Brain microvascular endothelial cell (primary cell): ENCODE data around the gene HACD2.

Experiments
- DNase-seq: peaks from one replicate; pipeline ENCODE4 v3.0.0-alpha.2; 2020
- H3K27ac ChIP-seq: fragments of 250-450 bp; sonication (Bioruptor Pico); 2 replicates; pipeline ENCODE4 v1.5.1; 2020; ENCODE audit warnings: mild to moderate bottlenecking, moderate library complexity
- H3K27me3 ChIP-seq: fragments of 250-450 bp; sonication (Bioruptor Pico); replicated peaks from 2 replicates; pipeline ENCODE4 v1.5.1; 2020; ENCODE audit warnings: mild to moderate bottlenecking
- H3K36me3 ChIP-seq: fragments of 250-450 bp; sonication (Bioruptor Pico); replicated peaks from 2 replicates; pipeline ENCODE4 v1.5.1; 2020; ENCODE audit warnings: mild to moderate bottlenecking
- H3K4me3 ChIP-seq: 2 replicates; pipeline ENCODE4 v1.5.1; 2011; ENCODE audit warnings: low read depth, mild to moderate bottlenecking, control low read depth, low read length, moderate library complexity
- in situ Hi-C: cut with HindIII; loops from 2 replicates; pipeline ENCODE4 v1.10.0; 2017; ENCODE audit warnings: low sequenced_read_pairs, low pct_ligation_motif_present
- TF ChIP-seq, protein P1 (sequence below): IDR thresholded peaks from 2 replicates; pipeline ENCODE4 v1.5.1; 2011; ENCODE audit warnings: low read depth, mild to moderate bottlenecking, moderate library complexity, low read length, control low read depth, inconsistent platforms; ENCODE audit errors: missing control alignments

The HACD2 gene

DNA sequence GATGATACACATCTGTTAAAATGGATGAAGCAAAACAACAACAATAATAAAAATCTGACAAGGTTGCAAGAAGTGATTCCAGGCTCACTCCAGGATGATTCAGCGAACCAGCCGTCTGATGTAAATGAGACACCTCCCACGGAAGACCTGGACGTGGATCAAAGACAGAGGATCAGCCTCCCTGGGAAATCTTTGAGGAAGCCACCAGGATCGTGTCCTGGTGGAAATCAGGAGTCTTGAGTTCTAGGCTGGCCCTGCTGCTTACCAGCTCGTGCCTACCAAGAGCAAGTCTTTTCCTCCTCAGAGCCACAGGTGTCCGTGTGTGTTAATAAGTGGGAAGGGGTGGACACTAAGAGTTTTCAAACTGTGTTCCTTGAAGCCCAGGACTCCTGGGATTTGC, 120.6 kb downstream of the HACD2 start:
- Histone ChIP-seq H3K36me3 (no peaks in the 10 kb centered on the region), H3K4me3 (no peak overlapping the region)

DNA sequence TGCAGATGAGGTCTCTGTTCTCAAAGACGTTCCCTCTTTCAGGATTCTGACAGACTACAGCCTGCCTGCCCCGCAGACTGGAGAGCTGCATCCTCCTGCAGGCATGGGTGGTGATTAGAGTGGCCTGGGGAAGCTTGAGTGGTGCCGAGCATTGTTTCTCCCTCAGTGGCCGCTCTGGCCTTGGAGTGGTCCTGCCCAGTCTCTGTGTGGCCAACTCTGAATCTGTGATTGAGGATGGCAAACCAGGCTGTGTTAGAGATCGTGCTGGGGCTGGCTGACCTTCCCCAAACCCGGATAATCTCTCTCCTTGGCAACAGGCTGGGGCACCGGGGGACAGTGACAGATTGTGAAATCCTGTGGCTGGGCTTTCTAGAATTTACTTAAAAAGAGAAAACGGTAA, 125.0 kb downstream of the HACD2 start:
- TF ChIP-seq, protein P1, sequence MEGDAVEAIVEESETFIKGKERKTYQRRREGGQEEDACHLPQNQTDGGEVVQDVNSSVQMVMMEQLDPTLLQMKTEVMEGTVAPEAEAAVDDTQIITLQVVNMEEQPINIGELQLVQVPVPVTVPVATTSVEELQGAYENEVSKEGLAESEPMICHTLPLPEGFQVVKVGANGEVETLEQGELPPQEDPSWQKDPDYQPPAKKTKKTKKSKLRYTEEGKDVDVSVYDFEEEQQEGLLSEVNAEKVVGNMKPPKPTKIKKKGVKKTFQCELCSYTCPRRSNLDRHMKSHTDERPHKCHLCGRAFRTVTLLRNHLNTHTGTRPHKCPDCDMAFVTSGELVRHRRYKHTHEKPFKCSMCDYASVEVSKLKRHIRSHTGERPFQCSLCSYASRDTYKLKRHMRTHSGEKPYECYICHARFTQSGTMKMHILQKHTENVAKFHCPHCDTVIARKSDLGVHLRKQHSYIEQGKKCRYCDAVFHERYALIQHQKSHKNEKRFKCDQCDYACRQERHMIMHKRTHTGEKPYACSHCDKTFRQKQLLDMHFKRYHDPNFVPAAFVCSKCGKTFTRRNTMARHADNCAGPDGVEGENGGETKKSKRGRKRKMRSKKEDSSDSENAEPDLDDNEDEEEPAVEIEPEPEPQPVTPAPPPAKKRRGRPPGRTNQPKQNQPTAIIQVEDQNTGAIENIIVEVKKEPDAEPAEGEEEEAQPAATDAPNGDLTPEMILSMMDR = no peak
- H3K27ac ChIP-seq = no peak overlapping the region
- no peak for DNase-seq
- H3K27me3 ChIP-seq = peaks cover 15% of the 10 kb centered on the region
- in situ Hi-C loops = no loop called here
- H3K36me3 ChIP-seq = no peaks in the 10 kb centered on the region
- H3K4me3 ChIP-seq = no peak overlapping the region

More for the DNA sequence above, 120.6 kb downstream of the HACD2 start:
- TF ChIP-seq, protein P1 = no peak
- DNase-seq = no peak
- Histone ChIP-seq H3K27me3 (peaks cover 15% of the 10 kb centered on the region), H3K27ac (no peak overlapping the region)
- in situ Hi-C loops = no loop called here

DNA sequence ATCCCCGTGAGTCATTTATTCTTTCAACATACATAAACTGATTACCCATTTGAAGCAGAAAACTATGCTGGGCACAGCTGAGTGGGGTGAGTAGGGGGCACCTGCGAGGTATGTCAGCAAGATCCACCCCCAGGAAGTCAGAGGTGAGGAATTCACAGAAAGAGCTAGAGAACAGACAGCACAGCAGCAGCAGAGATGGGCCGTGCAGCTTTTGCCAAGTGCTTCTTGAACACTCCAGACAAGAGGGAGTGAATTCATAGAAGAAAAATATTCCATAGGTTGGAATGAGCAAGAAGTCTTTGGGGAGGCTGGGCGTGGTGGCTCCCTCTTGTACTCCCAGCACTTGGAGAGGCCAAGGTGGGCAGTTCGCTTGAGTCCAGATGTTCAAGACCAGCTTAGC, 126.6 kb downstream of the HACD2 start:
- no peak overlapping the region for H3K4me3 ChIP-seq
- in situ Hi-C loops = no loop called here
- TF ChIP-seq, protein P1 = no peak

DNA sequence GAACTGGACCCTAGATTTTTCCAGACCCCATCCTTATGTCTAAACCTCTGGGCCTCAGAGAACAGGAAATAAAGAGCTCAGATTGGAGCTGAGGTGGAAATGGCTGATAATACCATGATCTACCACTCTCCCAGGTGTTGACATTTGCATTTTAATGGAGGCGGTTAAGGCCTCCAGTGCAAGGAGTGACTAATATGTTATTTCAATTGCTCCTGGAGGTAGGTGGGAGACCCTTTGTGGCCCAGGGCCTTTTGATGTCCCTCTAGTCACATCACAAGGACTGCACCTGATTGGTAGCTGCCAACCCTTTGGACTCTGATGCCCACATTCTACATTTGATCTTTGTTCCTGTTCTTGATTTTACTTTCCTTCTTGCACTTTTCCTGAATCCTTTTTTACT, 127.0 kb downstream of the HACD2 start:
- Histone ChIP-seq H3K27ac (no peak overlapping the region), H3K27me3 (peaks cover 12% of the 10 kb centered on the region), H3K36me3 (no peaks in the 10 kb centered on the region), H3K4me3 (no peak overlapping the region)
- in situ Hi-C loops = no loop called here
- TF ChIP-seq, protein P1 = no peak
- DNase-seq = no peak

More for the DNA sequence above, 126.6 kb downstream of the HACD2 start:
- DNase-seq = no peak
- H3K27me3 ChIP-seq = peaks cover 12% of the 10 kb centered on the region
- H3K36me3 ChIP-seq = no peaks in the 10 kb centered on the region
- H3K27ac ChIP-seq = no peak overlapping the region

DNA sequence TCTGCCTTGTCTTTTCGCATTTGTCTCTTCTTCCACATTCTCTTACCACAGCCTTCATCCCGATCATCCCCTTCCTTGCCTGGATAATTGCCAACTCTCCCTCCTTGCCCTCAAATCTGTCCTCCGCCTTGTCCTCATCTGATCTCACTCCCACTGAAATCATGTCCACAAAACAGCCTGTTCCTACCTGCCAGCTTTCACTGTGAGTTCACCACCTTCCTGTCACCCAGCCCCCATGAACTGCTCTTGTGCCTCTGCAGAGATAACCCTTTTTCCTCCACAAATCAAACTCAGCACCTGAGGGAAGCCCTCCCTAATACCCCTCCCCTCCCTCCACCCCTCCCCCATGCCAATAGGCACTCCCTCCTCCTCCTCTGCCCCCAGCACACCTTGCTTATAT, 131.2 kb downstream of the HACD2 start:
- peaks cover 17% of the 10 kb centered on the region for H3K27me3 ChIP-seq
- no peak for DNase-seq
- H3K4me3 ChIP-seq = no peak overlapping the region
- in situ Hi-C loops = no loop called here
- H3K36me3 ChIP-seq = no peaks in the 10 kb centered on the region
- TF ChIP-seq, protein P1 = no peak
- H3K27ac ChIP-seq = no peak overlapping the region

DNA sequence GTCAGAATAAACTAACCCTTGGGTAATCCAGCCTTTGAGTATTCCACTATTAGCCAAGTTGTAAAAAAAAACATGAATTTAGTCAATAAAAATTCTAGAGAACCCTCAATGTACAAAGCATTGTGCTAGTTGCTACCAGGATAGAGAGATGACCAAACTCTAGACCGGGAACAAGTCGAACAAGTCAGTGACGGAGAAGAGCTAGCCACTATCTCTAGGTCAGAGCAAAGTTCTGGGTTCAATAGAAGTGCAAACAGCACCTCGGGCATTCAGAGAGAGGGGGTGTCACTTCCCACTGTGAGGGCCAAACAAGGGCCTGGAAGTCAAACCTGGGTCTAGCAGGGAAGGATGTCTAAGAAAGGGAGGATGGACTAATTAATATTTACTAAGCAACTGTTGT, 133.7 kb downstream of the HACD2 start:
- Histone ChIP-seq H3K27ac (no peak overlapping the region), H3K27me3 (peaks cover 38% of the 10 kb centered on the region), H3K4me3 (no peak overlapping the region), H3K36me3 (no peaks in the 10 kb centered on the region)
- TF ChIP-seq, protein P1 = no peak
- DNase-seq = no peak
- in situ Hi-C loops = no loop called here
